Duodenal mucosa (tissue), 2 donors: ENCODE measurements around the gene CNTF.
A peak's percentile ranks its signal among the peaks of the same experiment; 100 is the strongest.
"Not testable (repeated sequence)": the region's sequence is repeated elsewhere in the genome, so short reads cannot be mapped to it uniquely, and the experiment has no call there.

Source experiments
- H3K27ac ChIP-seq: one replicate; pipeline ENCODE4 v1.7.0; 2013; ENCODE audit warnings: low read depth, low read length
- H3K27me3 ChIP-seq, 2 donors: one replicate each; pipeline ENCODE4 v1.7.0; 2013; ENCODE audit warnings: low read length in 2 of 2, control low read depth in 1 of 2; ENCODE audit not compliant: insufficient read depth in 2 of 2, control insufficient read depth in 1 of 2
- H3K36me3 ChIP-seq, 2 donors: one replicate each; pipeline ENCODE4 v1.7.0; 2013; ENCODE audit warnings: low read length in 2 of 2, control low read depth in 1 of 2; ENCODE audit not compliant: insufficient read depth in 2 of 2, control insufficient read depth in 1 of 2
- H3K4me1 ChIP-seq, 2 donors: one replicate each; pipeline ENCODE4 v1.7.0; 2013; ENCODE audit warnings: low read length in 2 of 2, control low read depth in 1 of 2; ENCODE audit not compliant: insufficient read depth in 2 of 2, control insufficient read depth in 1 of 2
- H3K4me3 ChIP-seq, 2 donors: one replicate each; pipeline ENCODE4 v1.7.0; 2013; ENCODE audit warnings: low read length in 2 of 2, low read depth in 1 of 2
- H3K9ac ChIP-seq, 2 donors: one replicate each; pipeline ENCODE4 v1.7.0; 2013; ENCODE audit warnings: low read length in 2 of 2, low read depth in 1 of 2
- H3K9me3 ChIP-seq, 2 donors: one replicate each; pipeline ENCODE4 v1.7.0; 2013; ENCODE audit warnings: low read length in 2 of 2, control low read depth in 1 of 2; ENCODE audit not compliant: control insufficient read depth in 1 of 2

The CNTF gene, protein sequence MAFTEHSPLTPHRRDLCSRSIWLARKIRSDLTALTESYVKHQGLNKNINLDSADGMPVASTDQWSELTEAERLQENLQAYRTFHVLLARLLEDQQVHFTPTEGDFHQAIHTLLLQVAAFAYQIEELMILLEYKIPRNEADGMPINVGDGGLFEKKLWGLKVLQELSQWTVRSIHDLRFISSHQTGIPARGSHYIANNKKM

DNA sequence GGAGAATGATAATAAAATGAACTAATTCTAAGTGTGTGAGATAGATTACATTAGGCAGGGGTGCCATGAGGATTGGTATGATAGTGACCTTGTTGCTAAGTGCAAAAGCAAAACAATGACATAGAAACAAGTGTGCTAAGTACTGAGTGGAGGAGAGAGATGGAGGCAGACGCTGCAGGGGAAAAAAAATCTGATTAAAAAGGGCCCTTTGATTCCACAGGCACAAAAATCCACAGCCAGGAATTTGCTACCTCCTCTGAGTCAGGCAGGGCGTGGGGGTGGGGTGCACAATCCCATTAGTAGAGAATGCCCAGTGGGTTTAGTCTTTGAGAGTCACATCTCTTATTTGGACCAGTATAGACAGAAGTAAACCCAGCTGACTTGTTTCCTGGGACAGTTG lies at the start of gene CNTF:
CNTF (plus strand) TSS at position 322 of the 400 bp plus-strand sequence. CDS start 88 bp downstream, outside the sequence.
- no peaks in the 10 kb centered on the region for H3K4me1 ChIP-seq
- no peak within 1 kb of the TSS for H3K27ac ChIP-seq
- H3K9ac ChIP-seq: no peak within 1 kb of the TSS
- H3K36me3 ChIP-seq: peaks cover 44 to 66% of the 10 kb centered on the region in 2 donors
- H3K27me3 ChIP-seq: no peaks in the 10 kb centered on the region
- no peak within 1 kb of the TSS for H3K4me3 ChIP-seq
- no peaks in the 10 kb centered on the region for H3K9me3 ChIP-seq

DNA sequence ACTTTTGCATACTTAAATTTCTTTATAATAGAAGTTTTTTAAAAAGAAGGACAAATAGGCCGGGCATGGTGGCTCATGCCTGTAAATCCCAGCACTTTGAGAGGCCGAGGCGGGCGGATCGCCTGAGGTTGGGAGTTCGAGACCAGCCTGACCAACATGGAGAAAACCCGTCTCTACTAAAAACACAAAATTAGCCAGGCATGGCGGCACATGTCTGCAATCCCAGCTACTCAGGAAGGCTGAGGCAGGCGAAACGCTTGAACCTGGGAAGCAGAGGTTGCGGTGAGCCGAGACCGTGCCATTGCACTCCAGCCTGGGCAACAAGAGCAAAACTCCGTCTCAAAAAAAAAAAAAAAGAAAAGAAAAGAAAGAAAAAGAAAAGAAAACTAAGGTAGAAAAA lies 49.6 kb upstream of the CNTF start:
- H3K27ac ChIP-seq, H3K9ac ChIP-seq, H3K27me3 ChIP-seq, H3K9me3 ChIP-seq: not testable (repeated sequence)
- peaks cover 18 to 27% of the 10 kb centered on the region in 2 donors for H3K4me1 ChIP-seq
- H3K36me3 ChIP-seq: peaks cover 8 to 12% of the 10 kb centered on the region in 2 donors
- peak overlapping the region in 1 of 2 donors; percentile 45 for H3K4me3 ChIP-seq

DNA sequence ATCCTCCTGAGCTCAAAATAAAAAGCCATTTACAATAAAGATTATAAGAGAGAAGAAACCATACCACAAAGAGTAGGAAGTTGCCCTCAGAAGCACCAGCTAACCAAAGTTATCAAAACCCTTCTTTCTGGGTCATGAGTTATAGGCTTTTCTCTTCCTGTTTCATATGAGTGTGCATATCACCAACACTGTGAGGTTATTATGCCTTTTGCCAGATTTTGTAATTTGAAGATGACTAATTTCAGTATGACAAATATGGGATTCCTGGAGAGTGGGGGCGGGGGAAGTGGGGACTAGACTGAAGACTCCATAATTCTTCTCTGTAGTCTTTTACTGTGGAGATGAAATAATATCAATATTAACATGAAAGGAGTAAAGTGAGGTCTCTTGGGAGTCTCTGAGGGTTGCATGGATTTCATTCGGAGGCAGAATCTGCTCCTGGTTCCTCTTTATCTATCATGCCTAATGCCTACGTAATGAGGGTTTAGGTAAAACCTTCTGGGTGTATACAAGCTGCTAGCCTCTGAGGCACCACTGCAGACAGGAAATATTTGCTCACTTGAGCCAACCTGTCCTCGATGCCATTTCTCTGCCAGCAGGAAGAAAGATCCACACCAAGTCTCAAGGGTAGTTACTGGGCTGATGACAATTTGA lies 48.9 kb upstream of the CNTF start:
- H3K4me1 ChIP-seq: peaks cover 18 to 27% of the 10 kb centered on the region in 2 donors
- H3K9ac ChIP-seq: peak overlapping the region in 1 of 2 donors; percentile 27
- H3K9me3 ChIP-seq: no peaks in the 10 kb centered on the region
- H3K36me3 ChIP-seq: peaks cover 8 to 10% of the 10 kb centered on the region in 2 donors
- peak overlapping the region; percentile 45 to 60 for H3K4me3 ChIP-seq
- no peaks in the 10 kb centered on the region for H3K27me3 ChIP-seq
- H3K27ac ChIP-seq: peak overlapping the region; percentile 46

DNA sequence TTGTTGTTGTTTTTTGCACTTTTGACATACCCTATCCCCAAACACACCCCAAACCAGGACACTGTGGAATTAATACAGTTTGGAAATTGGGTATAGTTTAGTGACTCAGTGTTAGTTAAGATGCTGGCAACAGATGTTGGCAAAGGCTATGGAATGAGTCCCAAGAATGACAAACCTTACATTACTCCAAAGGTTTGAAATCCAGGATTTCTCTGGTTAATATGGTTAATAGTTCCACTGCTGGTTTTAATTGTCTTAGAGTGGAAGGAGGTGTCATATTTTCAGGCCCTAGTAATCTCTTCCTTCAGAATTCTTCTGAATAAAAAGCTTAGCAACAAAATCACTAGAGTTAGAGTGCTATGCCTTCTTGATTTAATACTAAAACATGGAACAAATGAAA lies 47.6 kb upstream of the CNTF start:
- Histone ChIP-seq H3K4me1 (peaks cover 18 to 27% of the 10 kb centered on the region in 2 donors), H3K9me3 (no peaks in the 10 kb centered on the region), H3K27ac (no peak overlapping the region), H3K36me3 (peaks cover under 1 to 4% of the 10 kb centered on the region in 2 donors), H3K4me3 (peak overlapping the region; percentile 56 to 60), H3K9ac (peak overlapping the region in 1 of 2 donors; percentile 50), H3K27me3 (no peaks in the 10 kb centered on the region)

DNA sequence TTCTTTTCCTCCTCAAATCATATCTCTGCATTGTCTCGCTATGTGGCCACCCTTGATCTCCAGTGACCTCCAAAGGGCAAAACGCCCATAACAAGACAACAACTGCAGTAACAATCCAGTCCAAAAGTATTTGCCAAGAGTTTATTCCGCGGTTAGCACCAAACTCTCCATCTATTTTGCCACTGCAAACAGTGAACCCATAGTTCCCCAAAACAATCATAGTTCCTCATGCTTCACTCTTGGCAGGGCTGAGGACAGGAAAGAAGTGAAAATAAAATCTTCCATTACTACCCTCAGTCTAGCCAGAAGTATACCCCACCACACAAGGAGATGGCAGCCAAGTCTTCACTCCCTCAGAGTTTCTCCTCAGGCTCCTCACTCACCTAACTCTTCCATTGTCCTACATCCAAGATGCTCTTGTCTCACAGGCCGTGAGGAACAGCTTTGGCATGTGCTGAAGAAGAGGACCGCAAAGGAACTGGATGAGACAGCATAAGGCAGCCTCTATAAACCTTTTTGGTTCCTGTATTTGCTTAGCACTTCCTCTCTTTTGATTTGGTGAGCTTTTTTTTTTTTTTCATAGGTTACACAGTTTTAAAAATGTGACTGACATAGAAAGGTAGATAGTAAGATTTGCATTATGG lies 47.0 kb upstream of the CNTF start, which contains the start of gene LPXN:
LPXN (minus strand) TSS at position 480 of the 644 bp plus-strand sequence; CDS start at position 396, 84 bp downstream.
- no peaks in the 10 kb centered on the region for H3K27me3 ChIP-seq
- peaks cover 0 to under 1% of the 10 kb centered on the region in 2 donors for H3K36me3 ChIP-seq
- peak within 1 kb of the TSS; percentile 99 for H3K27ac ChIP-seq
- H3K4me1 ChIP-seq: peaks cover 22 to 33% of the 10 kb centered on the region in 2 donors
- no peaks in the 10 kb centered on the region for H3K9me3 ChIP-seq
- H3K9ac ChIP-seq: peak within 1 kb of the TSS; percentile 99
- peak within 1 kb of the TSS; percentile 90 to 92 for H3K4me3 ChIP-seq

DNA sequence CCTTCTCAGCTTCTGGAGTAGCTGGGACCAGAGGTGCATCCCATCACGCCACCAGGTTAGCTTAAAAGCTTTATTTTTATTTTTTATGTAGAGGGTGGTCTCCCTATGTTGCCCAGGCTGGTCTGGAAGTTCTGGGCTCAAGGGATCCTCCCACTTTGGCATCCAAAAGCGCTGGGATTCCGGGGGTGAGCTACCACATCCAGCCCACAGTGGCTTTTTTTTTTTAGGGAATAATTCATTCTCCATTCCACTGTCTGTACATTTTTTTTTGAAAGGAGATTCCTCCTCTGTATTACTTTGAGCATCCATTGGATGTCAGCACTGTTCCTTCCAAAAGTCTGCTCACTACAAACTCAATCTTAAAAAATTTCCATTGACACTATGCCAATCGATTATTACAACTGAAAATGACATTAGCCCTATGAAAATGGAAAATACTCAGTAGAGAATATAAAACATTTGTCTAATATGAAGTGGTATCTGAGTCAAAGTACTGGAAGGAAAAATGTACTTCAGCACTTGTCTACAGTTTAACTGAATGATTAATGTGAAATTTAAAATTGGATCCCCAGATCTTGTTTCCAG lies 45.5 kb upstream of the CNTF start:
- Histone ChIP-seq H3K4me3 (peak overlapping the region; percentile 90 to 92), H3K4me1 (peaks cover 36 to 42% of the 10 kb centered on the region in 2 donors), H3K9me3 (no peaks in the 10 kb centered on the region), H3K27me3 (no peaks in the 10 kb centered on the region), H3K9ac (peak overlapping the region; percentile 99), H3K27ac (peak overlapping the region; percentile 99), H3K36me3 (no peaks in the 10 kb centered on the region)

DNA sequence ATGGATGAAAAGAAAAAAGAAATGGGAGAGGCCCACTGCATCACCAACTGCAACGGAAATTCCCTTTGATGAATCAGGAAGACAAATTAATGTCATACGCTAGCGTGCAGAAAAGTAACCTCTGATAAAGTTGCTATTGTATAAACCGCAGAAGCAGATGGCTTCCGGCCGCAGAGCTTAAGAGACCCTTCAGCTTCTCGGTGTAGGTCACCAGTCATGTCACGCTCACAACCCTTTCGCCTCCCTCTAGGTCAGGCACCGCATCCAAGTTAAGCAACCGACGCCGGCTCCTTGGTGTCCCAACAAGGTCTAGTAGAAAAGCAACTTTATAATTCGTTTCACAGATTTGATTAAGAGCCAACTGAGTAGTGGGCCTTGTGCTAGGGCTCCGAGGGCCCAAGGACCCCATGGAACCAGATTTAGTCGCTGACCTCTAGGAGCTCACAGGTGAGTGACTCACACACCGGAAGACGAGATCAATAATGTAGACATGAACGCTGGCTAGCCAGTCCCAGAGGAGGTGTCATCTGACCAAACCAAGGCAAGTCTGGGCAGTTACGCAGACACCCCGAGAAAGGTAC lies 44.8 kb upstream of the CNTF start:
- H3K9ac ChIP-seq: peak overlapping the region; percentile 99
- peaks cover 36 to 45% of the 10 kb centered on the region in 2 donors for H3K4me1 ChIP-seq

DNA sequence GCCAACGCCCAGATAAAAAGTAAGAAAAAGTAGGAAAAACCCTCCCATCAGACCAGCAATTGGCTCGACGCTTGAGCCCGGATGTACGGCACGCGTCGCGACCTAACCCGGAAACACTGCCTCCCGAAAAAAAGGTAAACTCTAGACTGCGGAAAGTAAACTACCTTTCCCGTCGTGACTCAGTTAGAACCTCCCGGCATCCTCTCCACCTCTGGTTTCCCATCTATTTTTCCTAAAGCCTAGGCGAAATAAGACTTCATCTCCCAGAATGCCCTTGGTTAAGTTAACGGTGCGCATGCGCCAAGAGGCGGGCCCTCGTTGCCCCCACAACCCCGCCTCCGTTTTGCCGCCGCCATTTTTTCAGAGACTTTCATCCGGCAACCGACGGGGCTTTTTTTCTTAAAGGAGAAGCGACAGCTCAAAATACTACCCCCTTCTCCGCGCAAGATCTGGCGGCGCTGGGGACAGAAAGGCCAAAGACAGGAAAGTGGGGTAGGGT lies 44.3 kb upstream of the CNTF start:
- Histone ChIP-seq H3K36me3 (no peaks in the 10 kb centered on the region), H3K27ac (peak overlapping the region; percentile 99), H3K27me3 (no peaks in the 10 kb centered on the region), H3K9ac (peak overlapping the region; percentile 99), H3K4me1 (peaks cover 36 to 51% of the 10 kb centered on the region in 2 donors), H3K9me3 (no peaks in the 10 kb centered on the region), H3K4me3 (peak overlapping the region; percentile 90 to 92)

More for the DNA sequence above, 44.8 kb upstream of the CNTF start:
- H3K27me3 ChIP-seq: no peaks in the 10 kb centered on the region
- peak overlapping the region; percentile 90 to 92 for H3K4me3 ChIP-seq
- H3K36me3 ChIP-seq: no peaks in the 10 kb centered on the region
- H3K9me3 ChIP-seq: no peaks in the 10 kb centered on the region
- peak overlapping the region; percentile 99 for H3K27ac ChIP-seq

DNA sequence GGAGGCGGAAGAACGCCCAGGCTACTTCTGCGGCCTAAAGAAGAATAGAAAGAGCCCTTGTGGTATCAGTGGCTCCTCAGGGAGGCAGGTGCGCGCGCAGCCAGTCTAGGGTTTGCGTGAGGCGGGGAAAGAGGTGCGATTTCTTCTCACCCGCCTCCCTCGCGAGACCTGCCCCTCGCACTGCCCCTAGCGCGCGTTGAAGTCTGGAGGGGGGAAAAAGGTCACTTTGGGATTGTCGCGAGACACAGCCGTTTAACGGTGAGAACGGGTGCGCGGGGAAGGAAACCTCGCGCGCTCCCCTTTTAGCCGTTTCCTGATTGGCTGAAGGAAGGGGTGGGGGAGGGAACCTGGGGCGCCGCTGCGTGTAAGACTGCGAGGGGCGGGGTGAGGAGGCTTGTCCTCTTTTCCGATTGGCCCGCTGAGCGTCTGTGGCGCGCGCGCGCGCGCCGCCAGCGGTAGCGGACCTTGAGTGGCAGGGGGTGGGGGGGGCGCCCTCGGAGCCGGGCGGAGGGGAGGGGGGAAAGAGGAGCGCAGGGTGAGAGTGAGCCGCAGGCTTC lies 43.8 kb upstream of the CNTF start, which contains the start of gene ZFP91:
ZFP91 (plus strand) TSS at position 429 of the 557 bp plus-strand sequence. CDS start 219 bp downstream, outside the sequence.
- H3K9me3 ChIP-seq: no peaks in the 10 kb centered on the region
- peaks cover 36 to 56% of the 10 kb centered on the region in 2 donors for H3K4me1 ChIP-seq
- H3K27ac ChIP-seq: peak within 1 kb of the TSS; percentile 99
- peak within 1 kb of the TSS; percentile 99 for H3K9ac ChIP-seq
- no peaks in the 10 kb centered on the region for H3K27me3 ChIP-seq
- H3K4me3 ChIP-seq: peak within 1 kb of the TSS; percentile 92 to 96
- no peaks in the 10 kb centered on the region for H3K36me3 ChIP-seq
